IMR-90 (cell line): ENCODE results near the gene HMCN1. TPM values are rescaled to one million over a fixed set of nuclear protein-coding genes. Genes with fewer than 3 reads are reported as not detected.
A peak's percentile ranks its signal among the peaks of the same experiment; 100 is the strongest.

Experiments used
- ATAC-seq: fragments of 200-7000 bp; cut with Tn5 transposase; 2 replicates; pipeline ENCODE4 v1.9.1; 2020; ENCODE audit warnings: low read depth, mild to moderate bottlenecking, moderate library complexity
- BruUV-seq: library from RNA; stranded (reverse); fragments of 400-500 nt; replicated peaks from 2 replicates; lab custom pipeline; 2021; lab: Mats Ljungman, UMichigan
- CTCF ChIA-PET: fragments of 300-600 bp; formaldehyde crosslinking; extraction: SDS; loops from one replicate; lab custom pipeline; 2021; ENCODE audit warnings: antibody characterized with exemption; lab: Yijun Ruan, JAX
- POLR2A ChIA-PET: fragments of 300-600 bp; sonication (Branson Sonifier 250); formaldehyde crosslinking; loops from one replicate; lab custom pipeline; 2022; ENCODE audit warnings: antibody characterized with exemption; ENCODE audit not compliant: unreplicated experiment; lab: Charles Lee
- DNase-seq: peaks from one replicate; pipeline ENCODE4 v3.0.0; 2013
- H2AFZ ChIP-seq: replicated peaks from 2 replicates; pipeline ENCODE3; 2013; ENCODE audit warnings: low read length, mild to moderate bottlenecking; ENCODE audit not compliant: poor library complexity
- H2AK5ac ChIP-seq: 2 replicates; pipeline ENCODE4 v1.6.1; 2013; ENCODE audit warnings: low read depth, low read length, inconsistent platforms
- H2AK9ac ChIP-seq: replicated peaks from 2 replicates; pipeline ENCODE3; 2013; ENCODE audit warnings: mild to moderate bottlenecking, low read depth, low read length, moderate library complexity; ENCODE audit not compliant: poor library complexity
- H2BK120ac ChIP-seq: 2 replicates; pipeline ENCODE4 v1.6.1; 2013; ENCODE audit warnings: low read depth, low read length, inconsistent platforms
- H2BK15ac ChIP-seq: 3 replicates; pipeline ENCODE4 v1.6.1; 2013; ENCODE audit warnings: low read depth, low read length, inconsistent platforms
- H2BK20ac ChIP-seq: 2 replicates; pipeline ENCODE4 v1.6.1; 2013; ENCODE audit warnings: low read depth, mild to moderate bottlenecking, inconsistent platforms, low read length, moderate library complexity
- H2BK5ac ChIP-seq: 2 replicates; pipeline ENCODE4 v1.6.1; 2013; ENCODE audit warnings: mild to moderate bottlenecking, low read depth, low read length, inconsistent platforms; ENCODE audit not compliant: poor library complexity, severe bottlenecking
- H3K14ac ChIP-seq: replicated peaks from 2 replicates; pipeline ENCODE4 v1.6.1; 2013; ENCODE audit warnings: low read depth, low read length, inconsistent platforms
- H3K18ac ChIP-seq: 2 replicates; pipeline ENCODE4 v1.6.1; 2013; ENCODE audit warnings: low read depth, low read length, control low read depth
- H3K23ac ChIP-seq: 2 replicates; pipeline ENCODE4 v1.6.1; 2013; ENCODE audit warnings: low read depth, low read length, inconsistent platforms
- H3K27ac ChIP-seq: 2 replicates; pipeline ENCODE4 v1.5.1; 2013; ENCODE audit warnings: mild to moderate bottlenecking, control low read depth, low read length; ENCODE audit not compliant: insufficient read depth
- H3K27me3 ChIP-seq: 2 replicates; pipeline ENCODE4 v1.6.1; 2013; ENCODE audit warnings: low read length; ENCODE audit not compliant: control insufficient read depth, insufficient read depth
- H3K36me3 ChIP-seq: 2 replicates; pipeline ENCODE4 v1.6.1; 2013; ENCODE audit warnings: low read length, mixed read lengths; ENCODE audit not compliant: control insufficient read depth, insufficient read depth
- H3K4ac ChIP-seq: 2 replicates; pipeline ENCODE4 v1.6.1; 2013; ENCODE audit warnings: low read depth, low read length, inconsistent platforms
- H3K4me1 ChIP-seq: 2 replicates; pipeline ENCODE4 v1.6.1; 2013; ENCODE audit warnings: low read length, mixed read lengths; ENCODE audit not compliant: control insufficient read depth, insufficient read depth
- H3K4me2 ChIP-seq: 2 replicates; pipeline ENCODE4 v1.6.1; 2013; ENCODE audit warnings: low read depth, mild to moderate bottlenecking, control low read depth, low read length, moderate library complexity
- H3K4me3 ChIP-seq: 2 replicates; pipeline ENCODE4 v1.5.1; 2013; ENCODE audit warnings: low read depth, mild to moderate bottlenecking, control low read depth, low read length, moderate library complexity; ENCODE audit not compliant: insufficient read depth
- H3K56ac ChIP-seq: 2 replicates; pipeline ENCODE4 v1.6.1; 2013; ENCODE audit warnings: low read length, inconsistent platforms; ENCODE audit not compliant: insufficient read depth; ENCODE audit errors: extremely low read depth
- H3K79me1 ChIP-seq, 2 experiments: 2 replicates each; pipeline ENCODE4 v1.6.1; 2013; ENCODE audit warnings: low read length in 2 of 2, inconsistent platforms in 1 of 2, low read depth in 1 of 2
- H3K9ac ChIP-seq: 2 replicates; pipeline ENCODE4 v1.6.1; 2013; ENCODE audit warnings: low read depth, low read length, control low read depth
- H3K9me1 ChIP-seq: 2 replicates; pipeline ENCODE4 v1.6.1; 2013; ENCODE audit warnings: low read length, inconsistent platforms; ENCODE audit not compliant: insufficient read depth
- H3K9me3 ChIP-seq: 2 replicates; pipeline ENCODE4 v1.6.1; 2013; ENCODE audit warnings: low read length; ENCODE audit not compliant: control insufficient read depth, insufficient read depth
- H4K20me1 ChIP-seq: 2 replicates; pipeline ENCODE4 v1.6.1; 2013; ENCODE audit warnings: low read length, inconsistent platforms; ENCODE audit not compliant: insufficient read depth
- H4K5ac ChIP-seq: 2 replicates; pipeline ENCODE4 v1.6.1; 2013; ENCODE audit warnings: mild to moderate bottlenecking, low read depth, low read length, control low read depth
- H4K8ac ChIP-seq, 2 experiments: 2 replicates each; pipeline ENCODE4 v1.6.1; 2013; ENCODE audit warnings: low read depth in 2 of 2, low read length in 2 of 2, control low read depth in 1 of 2, inconsistent platforms in 1 of 2
- H4K91ac ChIP-seq: 2 replicates; pipeline ENCODE4 v1.6.1; 2013; ENCODE audit warnings: low read depth, low read length, inconsistent platforms; ENCODE audit not compliant: insufficient read depth
- CEBPB ChIP-seq: IDR thresholded peaks from 2 replicates; pipeline ENCODE4 v1.6.1; 2012; ENCODE audit warnings: low read depth, low read length, improper control_type of control experiment
- MAFK ChIP-seq: IDR thresholded peaks from 2 replicates; pipeline ENCODE4 v1.6.1; 2012; ENCODE audit warnings: low read depth, low read length, improper control_type of control experiment
- WGBS, 2 experiments: methylation state at CpG; one replicate each; pipeline versions ENCODE4 v1.1.5 to v1.1.7; 2013; ENCODE audit warnings: missing lambda C conversion rate in 2 of 2; ENCODE audit not compliant: insufficient read length in 1 of 2; ENCODE audit errors: extremely low coverage in 2 of 2; 5-methylcytosine and 5-hydroxymethylcytosine counted together
- dilution Hi-C: fragments of 300-500 bp; cut with HindIII; formaldehyde crosslinking; loops from one replicate; pipeline ENCODE4 v1.14.3; 2018; ENCODE audit warnings: low sequenced_read_pairs; ENCODE audit not compliant: unreplicated experiment
- in situ Hi-C: fragments of 300-500 bp; cut with MboI; formaldehyde crosslinking; loops from 3 replicates; pipeline ENCODE4 v1.14.3; 2019; ENCODE audit warnings: low sequenced_read_pairs, inconsistent platforms, mixed read lengths
- intact Hi-C: fragments of 100-400 bp; cut with micrococcal nuclease; formaldehyde crosslinking; loops from 2 replicates; pipeline ENCODE4 v1.10.0; 2022
- polyA plus RNA-seq, 3 experiments: library from polyadenylated mRNA; depleted of rRNA; stranded (reverse); fragments of >200 nt; gene quantifications; 2 replicates each; pipeline ENCODE4 v1.2.3, GENCODE V29; 2012; ENCODE audit warnings: low replicate concordance in 1 of 3
- total RNA-seq: library from RNA; depleted of rRNA; stranded (reverse); fragments of >200 nt; gene quantifications from 2 replicates; pipeline ENCODE4 v1.2.3, GENCODE V29; 2012

HMCN1 gene
- total and polyA plus RNA-seq, 2 of the 4 experiments (the other 2 are of a cell fraction), result 6.1 to 11.7 TPM

DNA sequence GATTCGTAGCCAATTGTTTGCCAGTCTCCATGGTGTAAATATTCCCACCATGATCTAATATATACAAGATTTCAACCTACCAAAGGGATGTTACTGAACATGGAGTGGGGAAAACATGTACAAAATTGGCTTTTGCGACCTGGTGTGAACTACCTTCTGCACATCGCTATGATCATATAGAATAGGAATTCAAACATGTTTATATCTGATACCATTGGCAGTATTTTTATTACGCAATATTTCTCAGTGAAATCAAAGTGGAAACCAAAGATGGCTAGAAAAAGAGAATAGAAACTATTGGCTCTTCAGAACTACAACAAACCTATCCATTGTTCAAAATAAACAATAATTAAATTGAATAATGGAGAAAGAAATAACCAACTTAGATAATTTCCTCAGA, 355.7 kb downstream of the HMCN1 start:
- no TSS peak for BruUV-seq
- WGBS, 2 experiments, result no CpG with 5 or more reads among the region's 4 CpGs

More for the DNA sequence above, 355.7 kb downstream of the HMCN1 start:
- Histone ChIP-seq H2AFZ (no peak overlapping the region), H3K9me3 (no peaks in the 10 kb centered on the region), H3K27me3 (no peaks in the 10 kb centered on the region), H3K23ac (no peak overlapping the region), H3K9me1 (no peaks in the 10 kb centered on the region), H4K8ac (no peak overlapping the region), H2BK5ac (no peak overlapping the region), H3K27ac (no peak overlapping the region), H3K4me2 (no peak overlapping the region), H4K5ac (no peak overlapping the region), H2AK9ac (no peak overlapping the region), H3K79me1 (no peaks in the 10 kb centered on the region), H3K14ac (no peak overlapping the region), H4K91ac (no peak overlapping the region), H2BK20ac (no peak overlapping the region), H2BK15ac (no peak overlapping the region), H3K18ac (no peak overlapping the region), H3K4me3 (no peak overlapping the region), H3K4ac (no peak overlapping the region), H3K56ac (no peak overlapping the region), H3K36me3 (no peaks in the 10 kb centered on the region), H3K9ac (no peak overlapping the region), H3K4me1 (peaks cover 2% of the 10 kb centered on the region; the same call in 1 of the 2 replicates), H4K20me1 (no peaks in the 10 kb centered on the region), H2BK120ac (no peak overlapping the region), H2AK5ac (no peak overlapping the region)
- dilution Hi-C loops, result no loop called here
- POLR2A ChIA-PET, result no interaction called here
- CTCF ChIA-PET, result no interaction called here
- in situ Hi-C loops, result no loop called here
- intact Hi-C loops, result no loop called here
- TF ChIP-seq MAFK (no peak), CEBPB (peak; percentile 94)
- DNase-seq (peak; percentile 45), ATAC-seq (no peak)
